Measurements from ENCODE around the gene MCF2L. TPM values are rescaled to one million over a fixed set of nuclear protein-coding genes. Genes with fewer than 3 reads are reported as not detected.

MCF2L gene
- total RNA-seq, 1 donor from 2014 or later = 6.7 TPM

GRCh38 chr13:113087923-113088690, 119.1 kb downstream of the MCF2L start:
- no peaks in the 10 kb centered on the region for H3K9me3 Mint-ChIP-seq (ENCODE audit: low read depth)
- no peak for TF ChIP-seq CTCF (IDR thresholded peaks at IDR 0.05)
- H3K27me3 Mint-ChIP-seq (ENCODE audit: low read depth) = peaks cover 3% of the 10 kb centered on the region
- H3K27ac Mint-ChIP-seq (ENCODE audit: unreplicated experiment) = no peak overlapping the region
- no peak overlapping the region for H3K4me3 Mint-ChIP-seq (ENCODE audit: unreplicated experiment)
- peak; percentile 69 for DNase-seq (ENCODE audit: low spot score)
- no peaks in the 10 kb centered on the region for H3K36me3 Mint-ChIP-seq (ENCODE audit: low read depth)
- H3K4me1 Mint-ChIP-seq (ENCODE audit: low read depth) = no peaks in the 10 kb centered on the region

GRCh38 chr13:113088691-113089020, 119.6 kb downstream of the MCF2L start:
- no peak overlapping the region for H3K27ac Mint-ChIP-seq (ENCODE audit: unreplicated experiment)
- H3K36me3 Mint-ChIP-seq (ENCODE audit: low read depth) = no peaks in the 10 kb centered on the region

GRCh38 chr13:113089693-113090414, 120.8 kb downstream of the MCF2L start:
- Mint-ChIP-seq H3K36me3 (ENCODE audit: low read depth) (no peaks in the 10 kb centered on the region), H3K4me3 (ENCODE audit: unreplicated experiment) (no peak overlapping the region), H3K27me3 (ENCODE audit: low read depth) (peaks cover 3% of the 10 kb centered on the region), H3K9me3 (ENCODE audit: low read depth) (no peaks in the 10 kb centered on the region), H3K27ac (ENCODE audit: unreplicated experiment) (no peak overlapping the region), H3K4me1 (ENCODE audit: low read depth) (no peaks in the 10 kb centered on the region)
- DNase-seq (ENCODE audit: low spot score) = peak; percentile 49
- TF ChIP-seq CTCF (IDR thresholded peaks at IDR 0.05) = no peak

More at GRCh38 chr13:113088691-113089020, 119.6 kb downstream of the MCF2L start:
- Mint-ChIP-seq H3K9me3 (ENCODE audit: low read depth) (no peaks in the 10 kb centered on the region), H3K4me1 (ENCODE audit: low read depth) (no peaks in the 10 kb centered on the region), H3K27me3 (ENCODE audit: low read depth) (peaks cover 3% of the 10 kb centered on the region), H3K4me3 (ENCODE audit: unreplicated experiment) (no peak overlapping the region)
- peak; percentile 82 for DNase-seq (ENCODE audit: low spot score)
- TF ChIP-seq CTCF (IDR thresholded peaks at IDR 0.05) = no peak

GRCh38 chr13:113090415-113090770, 121.4 kb downstream of the MCF2L start:
- Mint-ChIP-seq H3K4me1 (ENCODE audit: low read depth) (no peaks in the 10 kb centered on the region), H3K27me3 (ENCODE audit: low read depth) (peaks cover 3% of the 10 kb centered on the region), H3K4me3 (ENCODE audit: unreplicated experiment) (no peak overlapping the region), H3K36me3 (ENCODE audit: low read depth) (no peaks in the 10 kb centered on the region), H3K27ac (ENCODE audit: unreplicated experiment) (no peak overlapping the region), H3K9me3 (ENCODE audit: low read depth) (no peaks in the 10 kb centered on the region)
- TF ChIP-seq CTCF (IDR thresholded peaks at IDR 0.05) = no peak
- DNase-seq (ENCODE audit: low spot score) = peak; percentile 67

GRCh38 chr13:113090806-113091205, 121.8 kb downstream of the MCF2L start:
- no peak overlapping the region for H3K27ac Mint-ChIP-seq (ENCODE audit: unreplicated experiment)
- H3K27me3 Mint-ChIP-seq (ENCODE audit: low read depth) = peaks cover 3% of the 10 kb centered on the region
- H3K9me3 Mint-ChIP-seq (ENCODE audit: low read depth) = no peaks in the 10 kb centered on the region
- DNase-seq (ENCODE audit: low spot score) = peak; percentile 72
- H3K36me3 Mint-ChIP-seq (ENCODE audit: low read depth) = no peaks in the 10 kb centered on the region
- H3K4me1 Mint-ChIP-seq (ENCODE audit: low read depth) = no peaks in the 10 kb centered on the region
- no peak for TF ChIP-seq CTCF (IDR thresholded peaks at IDR 0.05)
- no peak overlapping the region for H3K4me3 Mint-ChIP-seq (ENCODE audit: unreplicated experiment)

Data from chondrocyte (in vitro differentiated cells).